Uterus (tissue), 4 donors: Measurements from ENCODE around the gene CENPF. TPM values are rescaled to one million over a fixed set of nuclear protein-coding genes. Genes with fewer than 3 reads are reported as not detected.

Experiments
- DNase-seq, 2 donors: peaks; one replicate each; pipeline ENCODE4 v3.0.0-alpha.2; 2019 to 2020
- H3K27ac ChIP-seq, 2 donors: fragments of 200-600 bp; sonication (generic); 1 replicate in 1 of 2; 2 replicates in 1 of 2; pipeline ENCODE4 v1.5.1; 2016 to 2018
- H3K27me3 ChIP-seq, 2 donors: fragments of 200-600 bp; sonication (generic); one replicate each; pipeline ENCODE4 v1.5.1; 2018 to 2019; ENCODE audit warnings: control low read depth in 1 of 2
- H3K36me3 ChIP-seq, 2 donors: fragments of 200-600 bp; sonication (generic); one replicate each; pipeline ENCODE4 v1.5.1; 2019; ENCODE audit warnings: control low read depth in 1 of 2
- H3K4me1 ChIP-seq, 2 donors: fragments of 200-600 bp; sonication (generic); one replicate each; pipeline ENCODE4 v1.5.1; 2018 to 2019; ENCODE audit warnings: control low read depth in 1 of 2
- H3K4me3 ChIP-seq, 2 donors: fragments of 200-600 bp; sonication (generic); 1 replicate in 1 of 2; 2 replicates in 1 of 2; pipeline ENCODE4 v1.5.1; 2018 to 2019; ENCODE audit warnings: mild to moderate bottlenecking in 1 of 2
- H3K9me3 ChIP-seq, 2 donors: fragments of 200-600 bp; sonication (generic); one replicate each; pipeline ENCODE4 v1.5.1; 2019; ENCODE audit warnings: control low read depth in 1 of 2
- CTCF ChIP-seq, 4 experiments: fragments of 200-600 bp in 2 of 4; fragments of 450-650 bp in 2 of 4; sonication (generic) in 2 of 4; IDR thresholded peaks; one replicate each; pipeline ENCODE4 v1.5.1; 2016 to 2019; ENCODE audit warnings: antibody characterized with exemption in 4 of 4, mild to moderate bottlenecking in 2 of 4, moderate library complexity in 1 of 4
- POLR2A ChIP-seq, 2 donors: fragments of 450-650 bp; IDR thresholded peaks; one replicate each; pipeline ENCODE4 v1.6.1; 2016; ENCODE audit warnings: antibody characterized with exemption in 2 of 2, mild to moderate bottlenecking in 1 of 2, moderate library complexity in 1 of 2
- intact Hi-C: fragments of 100-400 bp; cut with DNase I; formaldehyde crosslinking; loops from one replicate; pipeline ENCODE4 v1.15.1; 2023; ENCODE audit warnings: low total_unique reads
- total RNA-seq, 4 donors: library from RNA; depleted of rRNA in 3 of 4; stranded (reverse); fragments of >200 nt in 3 of 4; gene quantifications; one replicate each; pipeline versions ENCODE4 v1.1.0 to v1.2.4, GENCODE V29; 2014 to 2023
- donor health status: DM: yes; HTN: yes; CAD: no.

Gene CENPF
- total RNA-seq, 4 donors from 2014 or later = under 0.01 to 41.2 (median 5.7) TPM

- Histone ChIP-seq H3K27me3 (no peaks in the 10 kb centered on the region), H3K36me3 (no peaks in the 10 kb centered on the region), H3K9me3 (no peaks in the 10 kb centered on the region), H3K4me3 (no peak overlapping the region), H3K27ac (no peak overlapping the region), H3K4me1 (no peaks in the 10 kb centered on the region)
- TF ChIP-seq CTCF (IDR thresholded peaks at IDR 0.05) (no peak), POLR2A (IDR thresholded peaks at IDR 0.05) (no peak)
- intact Hi-C loops = no loop called here
- no peak for DNase-seq
Observed at GRCh38 chr1:214658175-214658574, 55.2 kb downstream of the CENPF start.

- Histone ChIP-seq H3K4me3 (no peak overlapping the region), H3K27ac (no peak overlapping the region), H3K36me3 (no peaks in the 10 kb centered on the region), H3K4me1 (no peaks in the 10 kb centered on the region), H3K9me3 (no peaks in the 10 kb centered on the region), H3K27me3 (no peaks in the 10 kb centered on the region)
- TF ChIP-seq POLR2A (IDR thresholded peaks at IDR 0.05) (no peak), CTCF (IDR thresholded peaks at IDR 0.05) (no peak)
- no peak for DNase-seq
- intact Hi-C loops = no loop called here
Observed at GRCh38 chr1:214658785-214659184, 55.8 kb downstream of the CENPF start.

- DNase-seq = no peak
- Histone ChIP-seq H3K36me3 (no peaks in the 10 kb centered on the region), H3K4me1 (no peaks in the 10 kb centered on the region), H3K27me3 (no peaks in the 10 kb centered on the region), H3K4me3 (no peak overlapping the region), H3K27ac (no peak overlapping the region), H3K9me3 (no peaks in the 10 kb centered on the region)
- intact Hi-C loops = no loop called here
- TF ChIP-seq POLR2A (IDR thresholded peaks at IDR 0.05) (no peak), CTCF (IDR thresholded peaks at IDR 0.05) (no peak)
Observed at GRCh38 chr1:214660190-214660589, 57.2 kb downstream of the CENPF start.

- peak in 1 of 2 donors; percentile 21 for DNase-seq
Observed at GRCh38 chr1:214660900-214661299, 57.9 kb downstream of the CENPF start.

DNA sequence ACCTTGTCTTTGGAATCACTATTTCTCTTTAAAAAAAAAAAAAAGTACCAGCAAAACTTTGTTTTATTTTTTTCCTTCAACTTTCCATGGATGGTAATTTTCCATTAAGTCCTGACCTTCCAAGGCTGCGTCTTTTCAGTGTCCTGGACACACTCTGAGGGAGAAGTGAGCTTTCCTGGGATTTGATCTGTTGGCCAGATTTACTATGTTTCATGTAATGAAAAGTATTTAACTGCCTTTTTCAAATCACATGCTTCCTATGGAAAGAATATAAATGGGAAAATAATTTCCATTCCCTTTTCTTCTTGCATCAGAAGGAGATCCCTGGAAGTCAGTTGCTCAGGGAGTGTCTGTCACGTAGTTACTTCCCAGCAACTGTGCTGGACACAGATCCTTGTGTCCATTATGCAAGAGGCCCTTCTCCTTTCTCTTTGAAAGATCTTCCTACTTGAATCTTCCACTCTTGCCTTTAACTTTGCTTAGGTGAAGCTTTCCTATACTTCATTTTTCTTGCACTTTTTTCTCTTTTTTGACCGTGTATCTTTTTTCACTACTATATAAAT lies 59.3 kb downstream of the CENPF start:
- Histone ChIP-seq H3K27me3 (no peaks in the 10 kb centered on the region), H3K9me3 (no peaks in the 10 kb centered on the region), H3K4me3 (no peak overlapping the region), H3K36me3 (no peaks in the 10 kb centered on the region), H3K4me1 (no peaks in the 10 kb centered on the region), H3K27ac (no peak overlapping the region)
- intact Hi-C loops = no loop called here
- TF ChIP-seq CTCF (IDR thresholded peaks at IDR 0.05) = no peak
- no peak for TF ChIP-seq POLR2A (IDR thresholded peaks at IDR 0.05)
- DNase-seq = no peak

More at GRCh38 chr1:214660900-214661299, 57.9 kb downstream of the CENPF start:
- intact Hi-C loops = no loop called here
- Histone ChIP-seq H3K4me3 (no peak overlapping the region), H3K27ac (no peak overlapping the region), H3K36me3 (no peaks in the 10 kb centered on the region), H3K9me3 (no peaks in the 10 kb centered on the region), H3K4me1 (no peaks in the 10 kb centered on the region), H3K27me3 (no peaks in the 10 kb centered on the region)
- no peak for TF ChIP-seq POLR2A (IDR thresholded peaks at IDR 0.05)
- TF ChIP-seq CTCF (IDR thresholded peaks at IDR 0.05) = peak in 3 of 4 experiments; percentile 26 to 46 (median 33)
